Measurements from ENCODE around the gene ATXN7.

ATXN7 gene

GRCh38 chr3:64039981-64040733 is 176.5 kb downstream of the ATXN7 start:
- no peak overlapping the region for H3K27ac ChIP-seq
- TF ChIP-seq, protein P1, sequence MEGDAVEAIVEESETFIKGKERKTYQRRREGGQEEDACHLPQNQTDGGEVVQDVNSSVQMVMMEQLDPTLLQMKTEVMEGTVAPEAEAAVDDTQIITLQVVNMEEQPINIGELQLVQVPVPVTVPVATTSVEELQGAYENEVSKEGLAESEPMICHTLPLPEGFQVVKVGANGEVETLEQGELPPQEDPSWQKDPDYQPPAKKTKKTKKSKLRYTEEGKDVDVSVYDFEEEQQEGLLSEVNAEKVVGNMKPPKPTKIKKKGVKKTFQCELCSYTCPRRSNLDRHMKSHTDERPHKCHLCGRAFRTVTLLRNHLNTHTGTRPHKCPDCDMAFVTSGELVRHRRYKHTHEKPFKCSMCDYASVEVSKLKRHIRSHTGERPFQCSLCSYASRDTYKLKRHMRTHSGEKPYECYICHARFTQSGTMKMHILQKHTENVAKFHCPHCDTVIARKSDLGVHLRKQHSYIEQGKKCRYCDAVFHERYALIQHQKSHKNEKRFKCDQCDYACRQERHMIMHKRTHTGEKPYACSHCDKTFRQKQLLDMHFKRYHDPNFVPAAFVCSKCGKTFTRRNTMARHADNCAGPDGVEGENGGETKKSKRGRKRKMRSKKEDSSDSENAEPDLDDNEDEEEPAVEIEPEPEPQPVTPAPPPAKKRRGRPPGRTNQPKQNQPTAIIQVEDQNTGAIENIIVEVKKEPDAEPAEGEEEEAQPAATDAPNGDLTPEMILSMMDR (IDR thresholded peaks at IDR 0.05) = no peak
- TF ChIP-seq ZFX (IDR thresholded peaks at IDR 0.05; ENCODE audit: borderline replicate concordance) = no peak

GRCh38 chr3:64042952-64043351 is 179.3 kb downstream of the ATXN7 start:
- TF ChIP-seq, protein P1 (IDR thresholded peaks at IDR 0.05) = no peak
- TF ChIP-seq ZFX (IDR thresholded peaks at IDR 0.05; ENCODE audit: borderline replicate concordance) = no peak

GRCh38 chr3:64046592-64046991 is 182.9 kb downstream of the ATXN7 start:
- TF ChIP-seq, protein P1 (IDR thresholded peaks at IDR 0.05) = no peak
- TF ChIP-seq ZFX (IDR thresholded peaks at IDR 0.05; ENCODE audit: borderline replicate concordance) = no peak
- no peak overlapping the region for H3K27ac ChIP-seq

More at GRCh38 chr3:64042952-64043351, 179.3 kb downstream of the ATXN7 start:
- H3K27ac ChIP-seq = no peak overlapping the region

- no peak overlapping the region for H3K27ac ChIP-seq
- no peak for TF ChIP-seq ZFX (IDR thresholded peaks at IDR 0.05; ENCODE audit: borderline replicate concordance)
- TF ChIP-seq, protein P1 (IDR thresholded peaks at IDR 0.05) = no peak
Measured at GRCh38 chr3:64046996-64047594, 183.4 kb downstream of the ATXN7 start.

DNA sequence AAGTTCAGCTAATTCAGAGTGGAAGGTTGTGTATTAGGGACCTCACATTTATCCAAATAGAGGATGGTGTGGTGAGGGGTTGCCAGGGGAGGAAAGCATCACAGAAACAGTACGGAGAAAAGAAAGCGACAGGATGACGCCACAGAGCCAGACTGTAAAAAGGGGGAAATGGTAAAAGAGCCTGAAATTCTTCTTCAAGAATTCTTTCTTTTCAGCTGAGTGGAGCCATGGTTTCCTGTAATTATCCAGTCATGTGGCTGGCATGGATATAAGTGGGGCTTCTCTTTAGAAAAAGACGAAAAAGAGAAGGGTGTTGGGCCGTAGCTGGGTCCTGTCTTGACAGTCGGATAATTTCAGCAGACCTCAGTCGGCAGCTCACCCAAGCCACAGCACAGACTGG is 184.1 kb downstream of the ATXN7 start:
- TF ChIP-seq ZFX (IDR thresholded peaks at IDR 0.05; ENCODE audit: borderline replicate concordance) = no peak
- TF ChIP-seq, protein P1 (IDR thresholded peaks at IDR 0.05) = no peak
- no peak overlapping the region for H3K27ac ChIP-seq

- TF ChIP-seq, protein P1 (IDR thresholded peaks at IDR 0.05) = no peak
- no peak for TF ChIP-seq ZFX (IDR thresholded peaks at IDR 0.05; ENCODE audit: borderline replicate concordance)
- H3K27ac ChIP-seq = no peak overlapping the region
Measured at GRCh38 chr3:64048631-64049061, 185.0 kb downstream of the ATXN7 start.

DNA sequence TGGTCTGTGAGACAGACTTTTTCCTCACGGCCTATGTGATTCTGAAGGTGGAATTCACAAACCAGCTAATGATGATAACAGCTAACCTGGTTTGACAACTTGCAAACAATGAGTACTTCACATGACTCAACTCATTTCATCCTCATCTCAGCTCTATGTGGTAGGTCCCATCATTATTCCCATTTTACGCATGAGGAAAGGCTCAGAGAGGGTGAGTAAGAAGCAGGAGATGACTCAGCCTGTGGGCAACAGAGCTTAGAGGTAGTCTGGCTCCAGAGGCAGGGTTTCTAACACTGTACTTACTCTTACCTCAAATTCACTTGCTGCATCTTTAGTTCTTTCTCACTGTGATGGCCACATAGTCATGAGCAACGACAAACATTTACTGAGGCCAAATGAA is 185.5 kb downstream of the ATXN7 start:
- H3K27ac ChIP-seq = no peak overlapping the region
- TF ChIP-seq, protein P1 (IDR thresholded peaks at IDR 0.05) = no peak
- TF ChIP-seq ZFX (IDR thresholded peaks at IDR 0.05; ENCODE audit: borderline replicate concordance) = no peak

Measured in 22Rv1 (cell line).